NCI-H146 treated with DMSO at 0.1 percent for 48 hours (cell line): ENCODE data around the gene CMC2.

Source experiments
- DNase-seq: peaks from one replicate; lab custom pipeline; 2025; ENCODE audit not compliant: unreplicated experiment; lab: John Stamatoyannopoulos, UW

Gene CMC2

GRCh38 chr16:81006813-81007695 lies at the start of gene CMC2, which contains the start of gene CENPN:
TSS of gene CMC2 (minus strand) at chr16:81006885. CDS start at chr16:80997394, 9,491 bp downstream.
TSS of gene CENPN (plus strand) at chr16:81007214. CDS start at chr16:81011940, 4,726 bp downstream.
- DNase-seq = peak; percentile 78

GRCh38 chr16:81053761-81054160 lies 47.1 kb upstream of the CMC2 start:
- DNase-seq = no peak

- no peak for DNase-seq
These were observed 36.1 kb upstream of the CMC2 start for GRCh38 chr16:81042821-81043220.

GRCh38 chr16:81041696-81042095 lies 35.0 kb upstream of the CMC2 start:
- DNase-seq = no peak

GRCh38 chr16:81040842-81041241 lies 34.2 kb upstream of the CMC2 start:
- no peak for DNase-seq

GRCh38 chr16:81040131-81040530 lies 33.4 kb upstream of the CMC2 start:
- DNase-seq = no peak

- no peak for DNase-seq
These were observed 30.2 kb upstream of the CMC2 start for GRCh38 chr16:81036751-81037350.

- no peak for DNase-seq
These were observed 29.5 kb upstream of the CMC2 start for GRCh38 chr16:81035975-81036750.

GRCh38 chr16:81035398-81035974 lies 28.8 kb upstream of the CMC2 start, which contains the start of gene ATMIN:
TSS of gene ATMIN (plus strand) at chr16:81035842. CDS start at chr16:81035871, 29 bp downstream.
- peak; percentile 72 for DNase-seq

GRCh38 chr16:81029930-81030604 lies 23.4 kb upstream of the CMC2 start:
- DNase-seq = no peak

GRCh38 chr16:81026429-81026828 lies 19.7 kb upstream of the CMC2 start:
- no peak for DNase-seq

- no peak for DNase-seq
These were observed 11.8 kb upstream of the CMC2 start for GRCh38 chr16:81018496-81018895.

GRCh38 chr16:81014672-81015071 lies 8.0 kb upstream of the CMC2 start:
- DNase-seq = no peak

- DNase-seq = no peak
These were observed 6.3 kb upstream of the CMC2 start for GRCh38 chr16:81012974-81013373.

- DNase-seq = no peak
These were observed 1.8 kb upstream of the CMC2 start for GRCh38 chr16:81008505-81008789.

GRCh38 chr16:81006211-81006812 lies 373 bp downstream of the CMC2 start:
- peak; percentile 30 for DNase-seq

- no peak for DNase-seq
These were observed 999 bp downstream of the CMC2 start for GRCh38 chr16:81005610-81006161.

- no peak for DNase-seq
These were observed 1.9 kb downstream of the CMC2 start for GRCh38 chr16:81004646-81005353.
